ENCODE results near the gene LRRC27. TPM values are rescaled to one million over a fixed set of nuclear protein-coding genes. Genes with fewer than 3 reads are reported as not detected.

The LRRC27 gene
- total RNA-seq, 4 donors from 2014 or later: 1.5 to 5.3 (median 2.4) TPM

DNA sequence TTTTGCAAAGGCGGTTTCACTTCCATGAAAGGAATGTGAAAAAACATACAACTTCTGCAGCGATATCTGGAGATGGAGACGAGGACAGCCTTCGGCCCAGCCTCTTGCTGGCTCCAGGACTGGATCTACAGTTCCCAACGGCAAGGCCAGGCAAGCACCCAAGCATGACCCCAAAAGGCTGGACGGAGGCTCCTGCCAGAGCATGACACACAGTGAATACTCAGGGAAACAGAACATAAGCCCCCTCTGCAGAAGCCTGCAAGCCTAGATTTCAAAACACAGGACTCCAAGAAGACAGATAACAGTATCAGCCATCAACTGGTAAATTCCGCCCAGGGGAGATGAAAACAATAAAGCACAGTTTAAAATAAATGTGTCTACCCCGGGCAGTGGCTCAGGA is 3.3 kb upstream of the LRRC27 start:
- no peak for DNase-seq
- no peak overlapping the region for H3K27ac ChIP-seq
- peaks cover 14 to 54% (median 18%) of the 10 kb centered on the region in 3 donors for H3K4me1 ChIP-seq
- TF ChIP-seq, protein P1, sequence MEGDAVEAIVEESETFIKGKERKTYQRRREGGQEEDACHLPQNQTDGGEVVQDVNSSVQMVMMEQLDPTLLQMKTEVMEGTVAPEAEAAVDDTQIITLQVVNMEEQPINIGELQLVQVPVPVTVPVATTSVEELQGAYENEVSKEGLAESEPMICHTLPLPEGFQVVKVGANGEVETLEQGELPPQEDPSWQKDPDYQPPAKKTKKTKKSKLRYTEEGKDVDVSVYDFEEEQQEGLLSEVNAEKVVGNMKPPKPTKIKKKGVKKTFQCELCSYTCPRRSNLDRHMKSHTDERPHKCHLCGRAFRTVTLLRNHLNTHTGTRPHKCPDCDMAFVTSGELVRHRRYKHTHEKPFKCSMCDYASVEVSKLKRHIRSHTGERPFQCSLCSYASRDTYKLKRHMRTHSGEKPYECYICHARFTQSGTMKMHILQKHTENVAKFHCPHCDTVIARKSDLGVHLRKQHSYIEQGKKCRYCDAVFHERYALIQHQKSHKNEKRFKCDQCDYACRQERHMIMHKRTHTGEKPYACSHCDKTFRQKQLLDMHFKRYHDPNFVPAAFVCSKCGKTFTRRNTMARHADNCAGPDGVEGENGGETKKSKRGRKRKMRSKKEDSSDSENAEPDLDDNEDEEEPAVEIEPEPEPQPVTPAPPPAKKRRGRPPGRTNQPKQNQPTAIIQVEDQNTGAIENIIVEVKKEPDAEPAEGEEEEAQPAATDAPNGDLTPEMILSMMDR (IDR thresholded peaks at IDR 0.05): no peak
- intact Hi-C loops (cut with DNase I): no loop called here
- peaks cover 0 to 19% (median 0%) of the 10 kb centered on the region in 3 donors for H3K36me3 ChIP-seq
- no peak overlapping the region for H3K4me3 ChIP-seq
- no peaks in the 10 kb centered on the region for H3K27me3 ChIP-seq
- 57 to 70% methylated on average over 6 of the region's 8 CpGs for whole genome bisulfite sequencing, 2 donors
- no peaks in the 10 kb centered on the region for H3K9me3 ChIP-seq

DNA sequence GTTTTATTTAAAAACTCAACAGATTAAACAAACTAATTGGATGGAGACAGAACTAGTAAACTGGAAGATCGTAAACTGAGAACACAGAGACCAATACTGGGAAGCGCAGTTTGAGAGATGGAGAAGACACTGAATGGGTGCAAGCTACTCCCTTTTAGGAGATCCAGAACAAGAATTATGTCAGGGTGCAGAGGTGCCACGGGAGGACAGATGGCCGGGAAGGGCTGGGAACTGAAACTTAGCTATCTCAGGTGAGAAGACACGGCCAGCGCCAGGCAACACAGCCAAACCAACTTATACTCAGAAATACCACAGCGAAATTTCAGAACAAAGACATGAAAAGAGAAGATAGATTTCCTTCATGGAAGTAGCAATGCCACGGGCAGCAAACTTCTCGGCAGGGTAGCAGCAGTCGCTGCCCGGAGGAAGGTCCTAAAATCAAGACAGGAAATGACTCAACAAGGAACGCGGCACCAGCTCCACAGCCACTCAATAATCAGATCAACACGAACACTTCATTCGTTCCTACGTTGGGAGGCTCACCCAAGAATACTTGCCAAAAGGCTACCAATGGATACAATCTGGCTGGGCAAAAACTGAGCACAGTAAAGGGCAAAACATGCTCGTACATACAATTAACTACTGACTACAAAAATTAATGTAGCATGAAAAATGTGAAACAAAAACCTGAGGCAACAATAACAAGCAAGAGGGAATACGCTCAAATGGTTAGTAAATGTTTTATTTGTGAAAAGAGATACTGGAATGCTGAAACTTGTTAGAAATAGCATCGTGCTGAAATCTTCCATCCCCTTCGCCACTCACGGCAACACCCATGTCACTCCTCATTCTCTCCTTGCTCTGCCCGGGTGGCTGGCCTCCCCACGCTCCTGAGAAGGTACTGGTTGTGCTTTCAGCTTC is 2.2 kb upstream of the LRRC27 start:
- no peak for DNase-seq
- H3K4me1 ChIP-seq: peaks cover 14 to 54% (median 18%) of the 10 kb centered on the region in 3 donors
- WGBS, 2 donors: 43 to 47% methylated on average over 23 of the region's 23 CpGs
- no peaks in the 10 kb centered on the region for H3K9me3 ChIP-seq
- H3K36me3 ChIP-seq: peaks cover 0 to 23% (median 0%) of the 10 kb centered on the region in 3 donors
- peak overlapping the region; percentile 22 to 88 (median 46) for H3K27ac ChIP-seq
- TF ChIP-seq POLR2A (IDR thresholded peaks at IDR 0.05): no peak
- TF ChIP-seq, protein P1 (IDR thresholded peaks at IDR 0.05): no peak
- H3K27me3 ChIP-seq: no peaks in the 10 kb centered on the region
- H3K4me3 ChIP-seq: peak overlapping the region in 3 of 4 donors; percentile 16 to 95 (median 77)
- intact Hi-C loops (cut with DNase I): no loop called here

DNA sequence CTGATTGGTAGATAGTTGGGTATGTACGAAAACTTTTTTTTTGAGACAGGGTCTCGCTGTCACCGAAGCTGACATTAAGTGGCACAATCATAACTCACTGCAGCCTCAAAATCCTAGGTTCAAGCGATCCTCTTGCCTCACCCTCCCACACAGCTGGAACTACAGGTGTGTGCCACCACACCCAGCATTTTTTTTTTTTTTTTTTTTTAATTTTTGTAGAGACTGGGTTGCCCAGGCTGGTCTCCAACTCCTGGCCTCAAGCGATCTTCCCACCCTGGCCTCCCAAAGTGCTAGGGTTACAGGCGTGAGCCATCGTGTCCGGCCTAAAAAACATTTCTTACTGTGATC is 1.5 kb upstream of the LRRC27 start:
- Histone ChIP-seq H3K9me3 (no peaks in the 10 kb centered on the region), H3K36me3 (peaks cover 0 to 17% (median 0%) of the 10 kb centered on the region in 3 donors), H3K4me3 (peak overlapping the region; percentile 55 to 95 (median 85)), H3K27ac (peak overlapping the region; percentile 43 to 92 (median 68)), H3K4me1 (peaks cover 14 to 54% (median 18%) of the 10 kb centered on the region in 3 donors), H3K27me3 (no peaks in the 10 kb centered on the region)
- no peak for DNase-seq
- TF ChIP-seq POLR2A (IDR thresholded peaks at IDR 0.05): no peak
- TF ChIP-seq, protein P1 (IDR thresholded peaks at IDR 0.05): no peak
- WGBS, 2 donors: 80 to 87% methylated on average over 8 of the region's 8 CpGs
- intact Hi-C loops (cut with DNase I): no loop called here

DNA sequence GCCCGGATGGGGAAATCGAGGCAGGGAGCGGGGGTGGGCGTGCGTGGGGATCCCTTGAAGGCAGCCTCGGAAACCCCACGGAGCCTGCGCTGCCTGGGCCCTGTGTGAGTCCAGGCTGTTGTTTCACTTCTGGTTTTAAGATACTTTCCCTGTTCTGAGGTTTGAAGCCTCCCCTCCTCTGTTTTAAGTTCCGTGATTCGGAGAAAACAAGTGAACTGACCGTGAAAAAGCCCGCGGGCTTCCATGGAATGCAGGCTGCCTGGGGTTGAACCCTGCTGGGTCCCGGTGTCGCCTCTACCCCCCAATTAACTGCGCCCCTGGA is 401 bp downstream of the LRRC27 start:
- intact Hi-C loops (cut with DNase I): no loop called here
- peak; percentile 47 for DNase-seq
- 1 to 40% methylated on average over 1 to 14 of the region's 16 CpGs for WGBS, 2 donors
- Histone ChIP-seq H3K4me3 (peak overlapping the region; percentile 55 to 95 (median 85)), H3K27me3 (no peaks in the 10 kb centered on the region), H3K9me3 (no peaks in the 10 kb centered on the region), H3K4me1 (peaks cover 14 to 60% (median 18%) of the 10 kb centered on the region in 3 donors), H3K36me3 (peaks cover 0 to 11% (median 0%) of the 10 kb centered on the region in 3 donors), H3K27ac (peak overlapping the region; percentile 80 to 92 (median 89))
- TF ChIP-seq POLR2A (IDR thresholded peaks at IDR 0.05): no peak
- TF ChIP-seq, protein P1 (IDR thresholded peaks at IDR 0.05): no peak

DNA sequence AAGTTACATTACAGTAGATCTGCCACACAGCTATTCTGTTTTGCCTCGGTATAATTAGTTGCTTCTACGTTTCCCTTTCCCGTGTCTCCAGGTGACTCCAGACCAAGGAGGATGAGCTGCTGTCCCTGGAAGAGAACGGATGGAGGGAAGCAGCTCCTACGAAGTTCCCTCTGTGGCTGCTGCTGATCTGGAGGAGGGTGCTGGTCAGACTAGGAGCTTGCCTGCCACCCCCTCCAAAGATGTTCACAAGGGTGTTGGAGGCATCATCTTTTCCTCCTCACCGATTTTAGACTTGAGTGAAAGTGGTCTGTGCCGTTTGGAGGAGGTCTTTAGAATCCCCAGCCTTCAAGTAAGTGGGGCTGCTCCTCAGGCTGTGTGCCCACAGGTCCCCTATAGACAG is 1.4 kb downstream of the LRRC27 start:
- no peak for DNase-seq
- H3K36me3 ChIP-seq: peaks cover 0 to 4% (median 0%) of the 10 kb centered on the region in 3 donors
- intact Hi-C loops (cut with DNase I): no loop called here
- no peaks in the 10 kb centered on the region for H3K27me3 ChIP-seq
- H3K4me1 ChIP-seq: peaks cover 14 to 51% (median 18%) of the 10 kb centered on the region in 3 donors
- H3K9me3 ChIP-seq: no peaks in the 10 kb centered on the region
- 83 to 85% methylated on average over 4 to 5 of the region's 7 CpGs for WGBS, 2 donors
- no peak overlapping the region for H3K27ac ChIP-seq
- H3K4me3 ChIP-seq: no peak overlapping the region
- TF ChIP-seq, protein P1 (IDR thresholded peaks at IDR 0.05): no peak
- no peak for TF ChIP-seq POLR2A (IDR thresholded peaks at IDR 0.05)

Data from esophagus squamous epithelium (tissue), 5 donors.